ENCODE data around the gene HCN3.

GRCh38 chr1:155324037-155324716 lies 46.9 kb downstream of the HCN3 start:
- no peak for TF ChIP-seq TSHZ2 (CRISPR knock-in tag; IDR thresholded peaks at IDR 0.05)
- TF ChIP-seq PATZ1 (CRISPR knock-in tag; IDR thresholded peaks at IDR 0.05; ENCODE audit: borderline replicate concordance): no peak; the same call in 1 of the 2 replicates
- TF ChIP-seq RARB (CRISPR knock-in tag; IDR thresholded peaks at IDR 0.05): no peak
- TF ChIP-seq ZNF70 (CRISPR knock-in tag; IDR thresholded peaks at IDR 0.05): no peak
- no peak for TF ChIP-seq CSRNP3 (CRISPR knock-in tag; IDR thresholded peaks at IDR 0.05)
- TF ChIP-seq TCF4 (CRISPR knock-in tag; IDR thresholded peaks at IDR 0.05; ENCODE audit: borderline replicate concordance): no peak
- TF ChIP-seq ZC3H10 (CRISPR knock-in tag; IDR thresholded peaks at IDR 0.05): no peak
- no peak for TF ChIP-seq ZFP3 (CRISPR knock-in tag; IDR thresholded peaks at IDR 0.05)
- TF ChIP-seq ESRRG (CRISPR knock-in tag; IDR thresholded peaks at IDR 0.05): no peak
- TF ChIP-seq CSDC2 (CRISPR knock-in tag; IDR thresholded peaks at IDR 0.05): no peak
- no peak for TF ChIP-seq ZNF8 (CRISPR knock-in tag; IDR thresholded peaks at IDR 0.05)
- TF ChIP-seq ARNTL (CRISPR knock-in tag; IDR thresholded peaks at IDR 0.05; ENCODE audit: borderline replicate concordance, low read depth): no peak
- no peak for TF ChIP-seq POU6F1 (CRISPR knock-in tag; IDR thresholded peaks at IDR 0.05; ENCODE audit: borderline replicate concordance, low read depth)
- TF ChIP-seq ISL1 (CRISPR knock-in tag; IDR thresholded peaks at IDR 0.05): no peak

Data from SK-N-SH treated with all-trans-retinoic acid at 6 μM for 48 hours (cell line).